Fibroblast of lung (primary cell): ENCODE data around the gene IGSF10. TPM values are rescaled to one million over a fixed set of nuclear protein-coding genes. Genes with fewer than 3 reads are reported as not detected.
A peak's percentile ranks its signal among the peaks of the same experiment; 100 is the strongest.

ENCODE experiments used
- DNase-seq, 2 donors: peaks; one replicate each; pipeline versions ENCODE4 v3.0.0 to v3.0.0-alpha.2; 2010; ENCODE audit warnings: low read depth in 2 of 2
- H2AFZ ChIP-seq: 2 replicates; pipeline ENCODE4 v1.5.1; 2012; ENCODE audit warnings: low read length, control low read depth, inconsistent platforms
- H3K27ac ChIP-seq: 2 replicates; pipeline ENCODE4 v1.5.1; 2011; ENCODE audit warnings: low read length, control low read depth; ENCODE audit not compliant: insufficient read depth
- H3K27me3 ChIP-seq: 2 replicates; pipeline ENCODE4 v1.5.1; 2011; ENCODE audit warnings: mild to moderate bottlenecking, low read length; ENCODE audit not compliant: control insufficient read depth, insufficient read depth
- H3K36me3 ChIP-seq: 2 replicates; pipeline ENCODE4 v1.5.1; 2011; ENCODE audit warnings: low read length; ENCODE audit not compliant: control insufficient read depth, insufficient read depth
- H3K4me1 ChIP-seq: 2 replicates; pipeline ENCODE4 v1.5.1; 2011; ENCODE audit warnings: low read length; ENCODE audit not compliant: control insufficient read depth, insufficient read depth; ENCODE audit errors: extremely low read depth
- H3K4me2 ChIP-seq: 2 replicates; pipeline ENCODE4 v1.5.1; 2011; ENCODE audit warnings: low read length, control low read depth; ENCODE audit not compliant: insufficient read depth; ENCODE audit errors: extremely low read depth
- H3K4me3 ChIP-seq, 4 experiments: fragments of 200-600 bp in 1 of 4; sonication (generic) in 1 of 4; replicated peaks in 1 of 4; 2 replicates each; pipeline ENCODE4 v1.5.1; 2011 to 2016; ENCODE audit warnings: low read length in 4 of 4, low read depth in 3 of 4, mild to moderate bottlenecking in 3 of 4, control low read depth in 2 of 4, inconsistent platforms in 1 of 4, mixed read lengths in 1 of 4; ENCODE audit not compliant: insufficient read depth in 1 of 4; ENCODE audit errors: control extremely low read depth in 1 of 4
- H3K79me2 ChIP-seq: 2 replicates; pipeline ENCODE4 v1.5.1; 2012; ENCODE audit warnings: mild to moderate bottlenecking, low read length, inconsistent platforms; ENCODE audit not compliant: control insufficient read depth, insufficient read depth
- H3K9ac ChIP-seq: 2 replicates; pipeline ENCODE4 v1.5.1; 2011; ENCODE audit warnings: mild to moderate bottlenecking, low read length, control low read depth; ENCODE audit not compliant: insufficient read depth
- H3K9me3 ChIP-seq: 2 replicates; pipeline ENCODE4 v1.5.1; 2012; ENCODE audit warnings: low read depth, low read length; ENCODE audit not compliant: control insufficient read depth, insufficient read depth
- H4K20me1 ChIP-seq: 2 replicates; pipeline ENCODE4 v1.5.1; 2011; ENCODE audit warnings: low read length; ENCODE audit not compliant: control insufficient read depth, insufficient read depth; ENCODE audit errors: extremely low read depth
- CTCF ChIP-seq, 2 donors: IDR thresholded peaks in 1 of 2; conservative IDR thresholded peaks in 1 of 2; 1 replicate in 1 of 2; 2 replicates in 1 of 2; pipeline ENCODE4 v1.5.1; 2011 to 2012; ENCODE audit warnings: low read length in 2 of 2, control low read depth in 1 of 2, inconsistent platforms in 1 of 2, low read depth in 1 of 2, mild to moderate bottlenecking in 1 of 2
- EZH2 ChIP-seq: IDR thresholded peaks from 2 replicates; pipeline ENCODE4 v1.5.1; 2012; ENCODE audit warnings: low read length, control low read depth, mild to moderate bottlenecking; ENCODE audit errors: missing control alignments
- polyA plus RNA-seq, 2 donors: library from polyadenylated mRNA; depleted of rRNA in 1 of 2; stranded (reverse) in 1 of 2; unstranded in 1 of 2; fragments of >200 nt; gene quantifications; 2 replicates each; pipeline ENCODE4 v1.2.1, GENCODE V29; 2011 to 2012; ENCODE audit warnings: missing spikeins in 1 of 2
- total RNA-seq: library from RNA; depleted of rRNA; stranded (reverse); fragments of >200 nt; gene quantifications from 2 replicates; pipeline ENCODE4 v1.2.1, GENCODE V29; 2014

The IGSF10 gene
- total and polyA plus RNA-seq, 2 donors (not counting 1 experiment from before 2014, with no cell fraction given) = 5.1 to 45.9 TPM

DNA sequence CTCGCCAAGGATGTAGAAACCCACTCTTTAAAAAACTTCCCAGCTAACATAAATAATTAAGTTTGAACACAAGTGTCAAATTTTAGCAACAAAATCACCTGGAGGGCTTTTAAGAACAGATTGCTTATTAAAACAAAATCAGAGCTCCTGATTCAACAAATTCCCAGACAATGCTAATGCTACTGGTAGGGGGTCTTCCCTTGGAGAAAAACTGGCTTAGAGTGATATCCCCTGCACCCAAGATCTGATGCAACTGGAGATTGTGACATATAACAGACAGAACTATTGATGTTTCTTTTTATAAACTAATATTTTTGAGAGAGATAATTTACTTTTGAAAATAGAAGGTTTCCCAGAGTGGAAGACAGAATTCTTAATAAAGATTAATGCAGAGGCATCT is 19.9 kb downstream of the IGSF10 start:
- Histone ChIP-seq H3K27ac (no peak overlapping the region), H3K9me3 (no peaks in the 10 kb centered on the region), H4K20me1 (no peaks in the 10 kb centered on the region), H2AFZ (no peak overlapping the region), H3K4me2 (no peak overlapping the region), H3K4me3 (no peak overlapping the region), H3K79me2 (no peaks in the 10 kb centered on the region), H3K27me3 (no peaks in the 10 kb centered on the region), H3K36me3 (no peaks in the 10 kb centered on the region), H3K4me1 (peaks cover 7% of the 10 kb centered on the region), H3K9ac (no peak overlapping the region)
- TF ChIP-seq EZH2 (no peak), CTCF (conservative IDR thresholded peaks at IDR 0.05 in 1 of 2, IDR thresholded peaks at IDR 0.05 in 1 of 2; ENCODE audit: low read depth in 1 of 2, low read length in 2 of 2) (no peak)
- DNase-seq = no peak

- TF ChIP-seq EZH2 (no peak), CTCF (conservative IDR thresholded peaks at IDR 0.05 in 1 of 2, IDR thresholded peaks at IDR 0.05 in 1 of 2; ENCODE audit: low read depth in 1 of 2, low read length in 2 of 2) (peak; percentile 76 to 80)
Measured at GRCh38 chr3:151439652-151440125, 21.2 kb downstream of the IGSF10 start.

GRCh38 chr3:151437906-151438305 is 23.0 kb downstream of the IGSF10 start:
- H3K27me3 ChIP-seq = no peaks in the 10 kb centered on the region
- no peaks in the 10 kb centered on the region for H4K20me1 ChIP-seq
- no peak overlapping the region for H3K9ac ChIP-seq
- H3K4me3 ChIP-seq = no peak overlapping the region
- H3K9me3 ChIP-seq = no peaks in the 10 kb centered on the region
- no peak overlapping the region for H2AFZ ChIP-seq
- H3K4me2 ChIP-seq = no peak overlapping the region
- H3K27ac ChIP-seq = no peak overlapping the region
- H3K4me1 ChIP-seq = peaks cover 5% of the 10 kb centered on the region
- TF ChIP-seq EZH2 (no peak), CTCF (conservative IDR thresholded peaks at IDR 0.05 in 1 of 2, IDR thresholded peaks at IDR 0.05 in 1 of 2; ENCODE audit: low read depth in 1 of 2, low read length in 2 of 2) (no peak)
- no peak for DNase-seq
- no peaks in the 10 kb centered on the region for H3K36me3 ChIP-seq
- H3K79me2 ChIP-seq = no peaks in the 10 kb centered on the region

More at GRCh38 chr3:151439652-151440125, 21.2 kb downstream of the IGSF10 start:
- H2AFZ ChIP-seq = no peak overlapping the region
- H3K27me3 ChIP-seq = no peaks in the 10 kb centered on the region
- H3K9me3 ChIP-seq = no peaks in the 10 kb centered on the region
- no peaks in the 10 kb centered on the region for H3K79me2 ChIP-seq
- H3K27ac ChIP-seq = no peak overlapping the region
- peak; percentile 60 to 86 for DNase-seq
- H3K9ac ChIP-seq = no peak overlapping the region
- H3K36me3 ChIP-seq = no peaks in the 10 kb centered on the region
- no peak overlapping the region for H3K4me3 ChIP-seq
- no peaks in the 10 kb centered on the region for H4K20me1 ChIP-seq
- no peak overlapping the region for H3K4me2 ChIP-seq
- peaks cover 5% of the 10 kb centered on the region for H3K4me1 ChIP-seq
